B cell (primary cell): ENCODE measurements around the gene CD44. TPM values are rescaled to one million over a fixed set of nuclear protein-coding genes. Genes with fewer than 3 reads are reported as not detected.

Source experiments
- ATAC-seq: fragments of 200-7000 bp; cut with Tn5 transposase; one replicate; pipeline ENCODE4 v1.10.0; 2021; ENCODE audit warnings: low read depth, mild to moderate bottlenecking, moderate number of reproducible peaks, moderate library complexity
- CTCF ChIA-PET: fragments of 350-600 bp; sonication (Branson Sonifier 250); formaldehyde crosslinking; loops from one replicate; lab custom pipeline; 2021; ENCODE audit warnings: antibody characterized with exemption, inconsistent platforms; lab: Charles Lee
- POLR2A ChIA-PET: fragments of 350-600 bp; sonication (Branson Sonifier 250); formaldehyde crosslinking; loops from one replicate; lab custom pipeline; 2021; ENCODE audit warnings: antibody characterized with exemption; lab: Charles Lee
- DNase-seq: peaks from one replicate; pipeline ENCODE4 v3.0.0; 2013
- H2AFZ ChIP-seq: 2 replicates; pipeline ENCODE4 v1.6.1; 2012; ENCODE audit warnings: mild to moderate bottlenecking, low read depth, low read length; ENCODE audit not compliant: insufficient read depth, poor library complexity, severe bottlenecking
- H3K27ac ChIP-seq, 2 donors: 1 replicate in 1 of 2; 2 replicates in 1 of 2; pipeline ENCODE4 v1.5.1; 2012 to 2013; ENCODE audit warnings: low read length in 2 of 2, mild to moderate bottlenecking in 2 of 2, moderate library complexity in 1 of 2
- H3K27me3 ChIP-seq, 4 experiments: fragments of 200-600 bp in 1 of 4; sonication (generic) in 1 of 4; replicated peaks in 1 of 4; 1 replicate in 2 of 4; 2 replicates in 2 of 4; pipeline versions ENCODE4 v1.6.1 to v1.7.0; 2013 to 2016; ENCODE audit warnings: low read length in 3 of 4, mild to moderate bottlenecking in 2 of 4, mixed read lengths in 1 of 4, moderate library complexity in 1 of 4; ENCODE audit not compliant: insufficient read depth in 4 of 4, control insufficient read depth in 3 of 4; ENCODE audit errors: control extremely low read depth in 1 of 4
- H3K36me3 ChIP-seq, 2 experiments: replicated peaks in 1 of 2; 1 replicate in 1 of 2; 2 replicates in 1 of 2; pipeline versions ENCODE4 v1.6.1 to v1.7.1; 2013; ENCODE audit warnings: low read length in 1 of 2; ENCODE audit not compliant: insufficient read depth in 2 of 2, control insufficient read depth in 1 of 2; ENCODE audit errors: control extremely low read depth in 1 of 2, extremely low read depth in 1 of 2
- H3K4me1 ChIP-seq, 2 donors: fragments of 200-600 bp in 1 of 2; sonication (generic) in 1 of 2; 1 replicate in 1 of 2; 2 replicates in 1 of 2; pipeline versions ENCODE4 v1.5.1 to v1.6.1; 2013 to 2017; ENCODE audit warnings: low read length in 2 of 2; ENCODE audit not compliant: control insufficient read depth in 2 of 2, insufficient read depth in 2 of 2
- H3K4me2 ChIP-seq: replicated peaks from 2 replicates; pipeline ENCODE3; 2012; ENCODE audit warnings: mild to moderate bottlenecking, low read depth, low read length; ENCODE audit not compliant: poor library complexity, severe bottlenecking
- H3K4me3 ChIP-seq, 5 experiments: fragments of 200-600 bp in 1 of 5; sonication (generic) in 1 of 5; 1 replicate in 3 of 5; 2 replicates in 2 of 5; pipeline versions ENCODE4 v1.5.1 to v1.7.0; 2011 to 2016; ENCODE audit warnings: low read length in 4 of 5, mild to moderate bottlenecking in 4 of 5, low read depth in 2 of 5, control low read depth in 1 of 5, moderate library complexity in 1 of 5; ENCODE audit not compliant: insufficient read depth in 1 of 5; ENCODE audit errors: control extremely low read depth in 1 of 5, extremely low read depth in 1 of 5
- H3K79me2 ChIP-seq: fragments of 200-600 bp; sonication (generic); one replicate; pipeline ENCODE4 v1.6.0; 2016; ENCODE audit warnings: low read length; ENCODE audit not compliant: control insufficient read depth, insufficient read depth
- H3K9ac ChIP-seq: fragments of 200-600 bp; sonication (generic); 2 replicates; pipeline ENCODE4 v1.6.1; 2017; ENCODE audit warnings: mild to moderate bottlenecking, low read length, moderate library complexity
- H3K9me3 ChIP-seq, 3 donors: one replicate each; pipeline versions ENCODE4 v1.6.1 to v1.7.1; 2013; ENCODE audit warnings: low read length in 2 of 3; ENCODE audit not compliant: control insufficient read depth in 2 of 3, insufficient read depth in 1 of 3; ENCODE audit errors: control extremely low read depth in 1 of 3
- H4K20me1 ChIP-seq: 2 replicates; pipeline ENCODE4 v1.6.0; 2012; ENCODE audit warnings: mild to moderate bottlenecking, low read length; ENCODE audit not compliant: insufficient read depth, control insufficient read depth, poor library complexity, severe bottlenecking
- H3K27ac Mint-ChIP-seq: one replicate; pipeline ENCODE4 v1.8.0; 2021; ENCODE audit warnings: mixed read lengths
- H3K27me3 Mint-ChIP-seq: one replicate; pipeline ENCODE4 v1.8.0; 2021; ENCODE audit warnings: mixed read lengths
- H3K4me1 Mint-ChIP-seq: one replicate; pipeline ENCODE4 v1.8.0; 2021; ENCODE audit warnings: mixed read lengths
- H3K4me3 Mint-ChIP-seq: one replicate; pipeline ENCODE4 v1.8.0; 2021; ENCODE audit warnings: mixed read lengths
- H3K9me3 Mint-ChIP-seq: one replicate; pipeline ENCODE4 v1.8.0; 2022; ENCODE audit warnings: mixed read lengths; ENCODE audit not compliant: insufficient read depth
- EZH2 ChIP-seq: IDR thresholded peaks from 2 replicates; pipeline ENCODE4 v1.6.1; 2012; ENCODE audit warnings: borderline replicate concordance, low read depth, mild to moderate bottlenecking, moderate library complexity, low read length; ENCODE audit not compliant: insufficient read depth, poor library complexity, severe bottlenecking
- WGBS: methylation state at CpG from one replicate; pipeline ENCODE4 v1.1.5; 2013; ENCODE audit warnings: missing lambda C conversion rate; ENCODE audit not compliant: insufficient coverage; 5-methylcytosine and 5-hydroxymethylcytosine counted together
- intact Hi-C: fragments of 100-400 bp; cut with micrococcal nuclease; formaldehyde crosslinking; loops from one replicate; pipeline ENCODE4 v1.10.0; 2022
- polyA plus RNA-seq: library from polyadenylated mRNA; depleted of rRNA; stranded (reverse); fragments of >200 nt; gene quantifications from 2 replicates; pipeline ENCODE4 v1.2.3, GENCODE V29; 2012
- total RNA-seq, 2 donors: library from RNA; stranded (reverse); fragments of 120-200 nt in 1 of 2; gene quantifications; 1 replicate in 1 of 2; 2 replicates in 1 of 2; pipeline versions ENCODE4 v1.2.3 to v1.2.4, GENCODE V29; 2013 to 2022
- TF ChIP-seq, protein P1 (sequence below): fragments of 200-600 bp; IDR thresholded peaks from one replicate; pipeline ENCODE4 v1.8.0; 2022; ENCODE audit warnings: antibody characterized with exemption, mild to moderate bottlenecking

Gene CD44
- total and polyA plus RNA-seq, 2 donors (not counting 1 experiment from before 2014, with no cell fraction given) = 261 to 896 TPM

DNA sequence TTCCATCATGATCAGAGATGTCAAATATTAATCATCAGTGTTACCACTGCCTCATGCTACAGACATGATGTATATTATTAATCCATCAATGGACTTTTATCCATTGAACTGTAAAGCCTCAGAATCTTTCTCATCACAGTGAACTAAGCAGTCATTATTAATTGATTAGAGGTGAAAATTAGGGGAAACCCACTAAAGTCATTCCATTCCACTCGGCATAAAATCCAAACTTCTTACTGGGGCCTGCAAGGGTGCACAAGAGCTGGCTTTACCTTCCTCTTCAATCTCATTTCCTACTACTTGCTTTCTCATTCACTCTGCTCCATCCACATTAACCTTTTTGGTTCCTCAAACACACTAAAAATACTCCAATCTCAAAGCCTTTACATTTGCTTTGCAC is 7.9 kb upstream of the CD44 start:
- Mint-ChIP-seq H3K4me3 (no peak overlapping the region), H3K4me1 (peaks cover 39% of the 10 kb centered on the region)
- no peak overlapping the region for H3K27ac ChIP-seq

DNA sequence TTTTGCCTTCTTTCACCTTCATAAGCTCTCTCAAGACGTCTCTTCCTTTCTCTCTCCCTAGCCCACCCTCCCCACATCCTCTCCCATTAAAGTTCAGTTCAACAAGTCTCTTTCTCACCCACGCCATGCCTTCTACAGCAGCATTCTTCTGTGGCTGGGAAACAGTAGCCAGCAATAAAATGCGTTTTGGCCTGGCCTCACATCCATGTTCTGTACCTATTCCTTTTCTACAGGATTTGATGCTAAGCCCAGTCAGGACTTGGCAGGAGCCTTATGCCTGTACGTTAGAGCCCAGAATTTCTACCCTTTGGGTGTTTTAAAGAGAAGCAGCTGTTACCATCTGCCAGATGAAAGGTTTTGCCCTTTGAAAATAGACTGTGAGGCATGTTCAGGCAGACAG is 7.1 kb upstream of the CD44 start:
- CTCF ChIA-PET = no interaction called here
- no peaks in the 10 kb centered on the region for H3K9me3 ChIP-seq
- POLR2A ChIA-PET = no interaction called here
- intact Hi-C loops = no loop called here
- H3K9ac ChIP-seq = no peak overlapping the region
- no peaks in the 10 kb centered on the region for H3K27me3 ChIP-seq
- Mint-ChIP-seq H3K9me3 (no peaks in the 10 kb centered on the region), H3K4me3 (no peak overlapping the region), H3K27me3 (no peaks in the 10 kb centered on the region), H3K4me1 (peaks cover 32% of the 10 kb centered on the region), H3K27ac (no peak overlapping the region)
- H3K4me2 ChIP-seq = no peak overlapping the region
- 100% methylated on average over 4 of the region's 4 CpGs for WGBS
- H3K4me1 ChIP-seq = peaks cover 13 to 24% of the 10 kb centered on the region in 2 donors
- H3K79me2 ChIP-seq = no peaks in the 10 kb centered on the region
- no peaks in the 10 kb centered on the region for H3K36me3 ChIP-seq
- ATAC-seq = no peak
- DNase-seq = no peak
- H3K4me3 ChIP-seq = no peak overlapping the region
- H2AFZ ChIP-seq = no peak overlapping the region
- TF ChIP-seq, protein P1, sequence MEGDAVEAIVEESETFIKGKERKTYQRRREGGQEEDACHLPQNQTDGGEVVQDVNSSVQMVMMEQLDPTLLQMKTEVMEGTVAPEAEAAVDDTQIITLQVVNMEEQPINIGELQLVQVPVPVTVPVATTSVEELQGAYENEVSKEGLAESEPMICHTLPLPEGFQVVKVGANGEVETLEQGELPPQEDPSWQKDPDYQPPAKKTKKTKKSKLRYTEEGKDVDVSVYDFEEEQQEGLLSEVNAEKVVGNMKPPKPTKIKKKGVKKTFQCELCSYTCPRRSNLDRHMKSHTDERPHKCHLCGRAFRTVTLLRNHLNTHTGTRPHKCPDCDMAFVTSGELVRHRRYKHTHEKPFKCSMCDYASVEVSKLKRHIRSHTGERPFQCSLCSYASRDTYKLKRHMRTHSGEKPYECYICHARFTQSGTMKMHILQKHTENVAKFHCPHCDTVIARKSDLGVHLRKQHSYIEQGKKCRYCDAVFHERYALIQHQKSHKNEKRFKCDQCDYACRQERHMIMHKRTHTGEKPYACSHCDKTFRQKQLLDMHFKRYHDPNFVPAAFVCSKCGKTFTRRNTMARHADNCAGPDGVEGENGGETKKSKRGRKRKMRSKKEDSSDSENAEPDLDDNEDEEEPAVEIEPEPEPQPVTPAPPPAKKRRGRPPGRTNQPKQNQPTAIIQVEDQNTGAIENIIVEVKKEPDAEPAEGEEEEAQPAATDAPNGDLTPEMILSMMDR = no peak
- TF ChIP-seq EZH2 = no peak
- no peaks in the 10 kb centered on the region for H4K20me1 ChIP-seq
- no peak overlapping the region for H3K27ac ChIP-seq

More for the DNA sequence above, 7.9 kb upstream of the CD44 start:
- no peaks in the 10 kb centered on the region for H3K9me3 Mint-ChIP-seq
- no peak overlapping the region for H2AFZ ChIP-seq
- ChIA-PET CTCF (no interaction called here), POLR2A (no interaction called here)
- no peaks in the 10 kb centered on the region for H3K36me3 ChIP-seq
- no peak for TF ChIP-seq EZH2
- TF ChIP-seq, protein P1 = no peak
- H4K20me1 ChIP-seq = no peaks in the 10 kb centered on the region
- no peaks in the 10 kb centered on the region for H3K27me3 ChIP-seq
- no peaks in the 10 kb centered on the region for H3K9me3 ChIP-seq
- ATAC-seq (no peak), DNase-seq (no peak)
- WGBS = 71% methylated on average over 1 of the region's 1 CpG
- H3K4me3 ChIP-seq = no peak overlapping the region
- peaks cover 21 to 32% of the 10 kb centered on the region in 2 donors for H3K4me1 ChIP-seq
- H3K27me3 Mint-ChIP-seq = no peaks in the 10 kb centered on the region
- no peaks in the 10 kb centered on the region for H3K79me2 ChIP-seq
- peak overlapping the region; percentile 3 for H3K27ac Mint-ChIP-seq
- intact Hi-C loops = no loop called here
- no peak overlapping the region for H3K9ac ChIP-seq
- no peak overlapping the region for H3K4me2 ChIP-seq
